B cell (primary cell): ENCODE data around the gene ITPR1. TPM values are rescaled to one million over a fixed set of nuclear protein-coding genes. Genes with fewer than 3 reads are reported as not detected.

Experiments used
- ATAC-seq: fragments of 200-7000 bp; cut with Tn5 transposase; one replicate; pipeline ENCODE4 v1.10.0; 2021; ENCODE audit warnings: low read depth, mild to moderate bottlenecking, moderate number of reproducible peaks, moderate library complexity
- CTCF ChIA-PET: fragments of 350-600 bp; sonication (Branson Sonifier 250); formaldehyde crosslinking; loops from one replicate; lab custom pipeline; 2021; ENCODE audit warnings: antibody characterized with exemption, inconsistent platforms; lab: Charles Lee
- POLR2A ChIA-PET: fragments of 350-600 bp; sonication (Branson Sonifier 250); formaldehyde crosslinking; loops from one replicate; lab custom pipeline; 2021; ENCODE audit warnings: antibody characterized with exemption; lab: Charles Lee
- DNase-seq: peaks from one replicate; pipeline ENCODE4 v3.0.0; 2013
- H2AFZ ChIP-seq: 2 replicates; pipeline ENCODE4 v1.6.1; 2012; ENCODE audit warnings: mild to moderate bottlenecking, low read depth, low read length; ENCODE audit not compliant: insufficient read depth, poor library complexity, severe bottlenecking
- H3K27ac ChIP-seq, 2 donors: 1 replicate in 1 of 2; 2 replicates in 1 of 2; pipeline ENCODE4 v1.5.1; 2012 to 2013; ENCODE audit warnings: low read length in 2 of 2, mild to moderate bottlenecking in 2 of 2, moderate library complexity in 1 of 2
- H3K27me3 ChIP-seq, 4 experiments: fragments of 200-600 bp in 1 of 4; sonication (generic) in 1 of 4; replicated peaks in 1 of 4; 1 replicate in 2 of 4; 2 replicates in 2 of 4; pipeline versions ENCODE4 v1.6.1 to v1.7.0; 2013 to 2016; ENCODE audit warnings: low read length in 3 of 4, mild to moderate bottlenecking in 2 of 4, mixed read lengths in 1 of 4, moderate library complexity in 1 of 4; ENCODE audit not compliant: insufficient read depth in 4 of 4, control insufficient read depth in 3 of 4; ENCODE audit errors: control extremely low read depth in 1 of 4
- H3K36me3 ChIP-seq, 2 experiments: replicated peaks in 1 of 2; 1 replicate in 1 of 2; 2 replicates in 1 of 2; pipeline versions ENCODE4 v1.6.1 to v1.7.1; 2013; ENCODE audit warnings: low read length in 1 of 2; ENCODE audit not compliant: insufficient read depth in 2 of 2, control insufficient read depth in 1 of 2; ENCODE audit errors: control extremely low read depth in 1 of 2, extremely low read depth in 1 of 2
- H3K4me1 ChIP-seq, 2 donors: fragments of 200-600 bp in 1 of 2; sonication (generic) in 1 of 2; 1 replicate in 1 of 2; 2 replicates in 1 of 2; pipeline versions ENCODE4 v1.5.1 to v1.6.1; 2013 to 2017; ENCODE audit warnings: low read length in 2 of 2; ENCODE audit not compliant: control insufficient read depth in 2 of 2, insufficient read depth in 2 of 2
- H3K4me2 ChIP-seq: replicated peaks from 2 replicates; pipeline ENCODE3; 2012; ENCODE audit warnings: mild to moderate bottlenecking, low read depth, low read length; ENCODE audit not compliant: poor library complexity, severe bottlenecking
- H3K4me3 ChIP-seq, 5 experiments: fragments of 200-600 bp in 1 of 5; sonication (generic) in 1 of 5; 1 replicate in 3 of 5; 2 replicates in 2 of 5; pipeline versions ENCODE4 v1.5.1 to v1.7.0; 2011 to 2016; ENCODE audit warnings: low read length in 4 of 5, mild to moderate bottlenecking in 4 of 5, low read depth in 2 of 5, control low read depth in 1 of 5, moderate library complexity in 1 of 5; ENCODE audit not compliant: insufficient read depth in 1 of 5; ENCODE audit errors: control extremely low read depth in 1 of 5, extremely low read depth in 1 of 5
- H3K79me2 ChIP-seq: fragments of 200-600 bp; sonication (generic); one replicate; pipeline ENCODE4 v1.6.0; 2016; ENCODE audit warnings: low read length; ENCODE audit not compliant: control insufficient read depth, insufficient read depth
- H3K9ac ChIP-seq: fragments of 200-600 bp; sonication (generic); 2 replicates; pipeline ENCODE4 v1.6.1; 2017; ENCODE audit warnings: mild to moderate bottlenecking, low read length, moderate library complexity
- H3K9me3 ChIP-seq, 3 donors: one replicate each; pipeline versions ENCODE4 v1.6.1 to v1.7.1; 2013; ENCODE audit warnings: low read length in 2 of 3; ENCODE audit not compliant: control insufficient read depth in 2 of 3, insufficient read depth in 1 of 3; ENCODE audit errors: control extremely low read depth in 1 of 3
- H4K20me1 ChIP-seq: 2 replicates; pipeline ENCODE4 v1.6.0; 2012; ENCODE audit warnings: mild to moderate bottlenecking, low read length; ENCODE audit not compliant: insufficient read depth, control insufficient read depth, poor library complexity, severe bottlenecking
- H3K27ac Mint-ChIP-seq: one replicate; pipeline ENCODE4 v1.8.0; 2021; ENCODE audit warnings: mixed read lengths
- H3K27me3 Mint-ChIP-seq: one replicate; pipeline ENCODE4 v1.8.0; 2021; ENCODE audit warnings: mixed read lengths
- H3K4me1 Mint-ChIP-seq: one replicate; pipeline ENCODE4 v1.8.0; 2021; ENCODE audit warnings: mixed read lengths
- H3K4me3 Mint-ChIP-seq: one replicate; pipeline ENCODE4 v1.8.0; 2021; ENCODE audit warnings: mixed read lengths
- H3K9me3 Mint-ChIP-seq: one replicate; pipeline ENCODE4 v1.8.0; 2022; ENCODE audit warnings: mixed read lengths; ENCODE audit not compliant: insufficient read depth
- EZH2 ChIP-seq: IDR thresholded peaks from 2 replicates; pipeline ENCODE4 v1.6.1; 2012; ENCODE audit warnings: borderline replicate concordance, low read depth, mild to moderate bottlenecking, moderate library complexity, low read length; ENCODE audit not compliant: insufficient read depth, poor library complexity, severe bottlenecking
- WGBS: methylation state at CpG from one replicate; pipeline ENCODE4 v1.1.5; 2013; ENCODE audit warnings: missing lambda C conversion rate; ENCODE audit not compliant: insufficient coverage; 5-methylcytosine and 5-hydroxymethylcytosine counted together
- intact Hi-C: fragments of 100-400 bp; cut with micrococcal nuclease; formaldehyde crosslinking; loops from one replicate; pipeline ENCODE4 v1.10.0; 2022
- polyA plus RNA-seq: library from polyadenylated mRNA; depleted of rRNA; stranded (reverse); fragments of >200 nt; gene quantifications from 2 replicates; pipeline ENCODE4 v1.2.3, GENCODE V29; 2012
- total RNA-seq, 2 donors: library from RNA; stranded (reverse); fragments of 120-200 nt in 1 of 2; gene quantifications; 1 replicate in 1 of 2; 2 replicates in 1 of 2; pipeline versions ENCODE4 v1.2.3 to v1.2.4, GENCODE V29; 2013 to 2022
- TF ChIP-seq, protein P1 (sequence below): fragments of 200-600 bp; IDR thresholded peaks from one replicate; pipeline ENCODE4 v1.8.0; 2022; ENCODE audit warnings: antibody characterized with exemption, mild to moderate bottlenecking

The ITPR1 gene
- total and polyA plus RNA-seq, 2 donors (not counting 1 experiment from before 2014, with no cell fraction given), result 64.0 to 332 TPM

DNA sequence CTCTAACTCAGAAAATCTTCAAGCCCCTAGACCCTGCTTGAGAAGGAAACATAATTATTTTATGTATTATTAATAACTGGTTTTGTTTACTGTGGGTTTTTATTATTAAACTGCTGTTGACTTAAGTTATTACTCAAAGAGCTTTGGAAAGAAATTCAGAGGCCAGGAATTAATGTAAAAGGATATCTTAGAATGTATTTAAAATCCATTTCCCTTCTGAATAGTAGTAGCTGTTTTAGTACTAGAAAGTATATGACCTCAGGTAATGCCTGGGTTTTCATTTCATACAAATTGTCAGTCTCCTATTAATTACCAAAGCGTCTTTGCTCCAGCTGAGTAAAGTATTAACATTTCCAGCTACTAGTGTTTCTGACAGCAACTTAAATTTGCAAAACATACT is 223.1 kb downstream of the ITPR1 start:
- no peaks in the 10 kb centered on the region for H3K4me1 Mint-ChIP-seq
- no peaks in the 10 kb centered on the region for H3K4me1 ChIP-seq
- intact Hi-C loops, result loop anchor here (10.0 kb wide), 1 partner anchor 109 kb away; no protein-coding TSS in a partner anchor
- H4K20me1 ChIP-seq, result peaks cover 57% of the 10 kb centered on the region
- H3K9me3 Mint-ChIP-seq, result no peaks in the 10 kb centered on the region
- no peaks in the 10 kb centered on the region for H3K27me3 Mint-ChIP-seq
- CTCF ChIA-PET, result interaction anchor here (1.2 to 10.0 kb wide), 4 partner anchors 13 to 341 kb away, joined by 3 to 391 read pairs (median 3); no protein-coding TSS in a partner anchor
- H3K27ac ChIP-seq, result no peak overlapping the region
- peaks cover 2 to 90% of the 10 kb centered on the region in 2 experiments for H3K36me3 ChIP-seq
- POLR2A ChIA-PET, result no interaction called here
- H3K4me3 ChIP-seq, result no peak overlapping the region
- no CpG with 5 or more reads among the region's 1 CpG for WGBS
- H3K9me3 ChIP-seq, result no peaks in the 10 kb centered on the region
- no peaks in the 10 kb centered on the region for H3K27me3 ChIP-seq
- H3K4me3 Mint-ChIP-seq, result no peak overlapping the region
- no peak overlapping the region for H3K9ac ChIP-seq
- peaks cover 15% of the 10 kb centered on the region for H3K79me2 ChIP-seq
- no peak for DNase-seq
- H2AFZ ChIP-seq, result no peak overlapping the region
- H3K4me2 ChIP-seq, result no peak overlapping the region
- H3K27ac Mint-ChIP-seq, result no peak overlapping the region
- ATAC-seq, result no peak
- TF ChIP-seq, protein P1, sequence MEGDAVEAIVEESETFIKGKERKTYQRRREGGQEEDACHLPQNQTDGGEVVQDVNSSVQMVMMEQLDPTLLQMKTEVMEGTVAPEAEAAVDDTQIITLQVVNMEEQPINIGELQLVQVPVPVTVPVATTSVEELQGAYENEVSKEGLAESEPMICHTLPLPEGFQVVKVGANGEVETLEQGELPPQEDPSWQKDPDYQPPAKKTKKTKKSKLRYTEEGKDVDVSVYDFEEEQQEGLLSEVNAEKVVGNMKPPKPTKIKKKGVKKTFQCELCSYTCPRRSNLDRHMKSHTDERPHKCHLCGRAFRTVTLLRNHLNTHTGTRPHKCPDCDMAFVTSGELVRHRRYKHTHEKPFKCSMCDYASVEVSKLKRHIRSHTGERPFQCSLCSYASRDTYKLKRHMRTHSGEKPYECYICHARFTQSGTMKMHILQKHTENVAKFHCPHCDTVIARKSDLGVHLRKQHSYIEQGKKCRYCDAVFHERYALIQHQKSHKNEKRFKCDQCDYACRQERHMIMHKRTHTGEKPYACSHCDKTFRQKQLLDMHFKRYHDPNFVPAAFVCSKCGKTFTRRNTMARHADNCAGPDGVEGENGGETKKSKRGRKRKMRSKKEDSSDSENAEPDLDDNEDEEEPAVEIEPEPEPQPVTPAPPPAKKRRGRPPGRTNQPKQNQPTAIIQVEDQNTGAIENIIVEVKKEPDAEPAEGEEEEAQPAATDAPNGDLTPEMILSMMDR, result no peak
- no peak for TF ChIP-seq EZH2

DNA sequence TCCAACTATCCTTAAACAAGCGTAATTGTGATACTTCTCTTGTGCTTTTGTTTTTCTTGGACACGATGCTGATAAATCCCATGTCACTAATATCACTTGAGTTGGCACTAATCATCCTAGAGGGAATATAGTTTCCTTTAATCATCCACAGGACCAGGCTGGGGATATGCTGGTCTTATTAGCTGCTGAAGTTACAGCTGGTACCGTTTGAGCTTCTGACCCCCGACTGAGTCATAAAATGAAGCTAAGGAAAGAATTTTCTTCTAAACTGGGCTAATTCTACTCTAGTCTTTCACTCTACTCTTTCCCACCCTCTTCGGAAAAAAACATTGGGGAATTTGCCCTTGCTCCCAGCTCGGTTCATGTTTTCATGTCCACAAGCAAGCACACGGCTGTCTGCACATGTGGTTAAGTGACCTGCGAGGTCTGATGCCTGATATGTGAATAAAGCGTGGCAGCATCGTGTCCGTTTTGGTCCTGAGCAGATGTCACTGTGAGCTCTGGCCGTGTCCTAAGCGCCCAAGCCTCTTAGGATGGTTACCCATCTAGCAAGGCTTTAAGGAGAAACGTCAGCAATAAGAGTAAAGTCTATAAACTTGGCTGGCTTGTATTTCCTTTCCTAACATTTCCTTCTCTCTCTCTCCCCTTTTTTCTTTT is 223.7 kb downstream of the ITPR1 start:
- ChIA-PET CTCF (interaction anchor here (1.2 to 10.0 kb wide), 4 partner anchors 13 to 340 kb away, joined by 3 to 391 read pairs (median 3); no protein-coding TSS in a partner anchor), POLR2A (no interaction called here)
- Histone ChIP-seq H3K27me3 (no peaks in the 10 kb centered on the region), H3K27ac (no peak overlapping the region), H3K79me2 (peaks cover 15% of the 10 kb centered on the region), H4K20me1 (peaks cover 57% of the 10 kb centered on the region), H3K9me3 (no peaks in the 10 kb centered on the region), H2AFZ (no peak overlapping the region), H3K4me3 (no peak overlapping the region), H3K9ac (no peak overlapping the region), H3K36me3 (peaks cover 2 to 90% of the 10 kb centered on the region in 2 experiments), H3K4me1 (no peaks in the 10 kb centered on the region), H3K4me2 (no peak overlapping the region)
- H3K9me3 Mint-ChIP-seq, result no peaks in the 10 kb centered on the region
- ATAC-seq (no peak), DNase-seq (no peak)
- TF ChIP-seq, protein P1, result no peak
- no peak for TF ChIP-seq EZH2
- no peak overlapping the region for H3K4me3 Mint-ChIP-seq
- H3K4me1 Mint-ChIP-seq, result no peaks in the 10 kb centered on the region
- no peak overlapping the region for H3K27ac Mint-ChIP-seq
- intact Hi-C loops, result loop anchor here (10.0 kb wide), 1 partner anchor 108 kb away; no protein-coding TSS in a partner anchor
- H3K27me3 Mint-ChIP-seq, result no peaks in the 10 kb centered on the region
- WGBS, result 95% methylated on average over 9 of the region's 14 CpGs
